NB4 (cell line): ENCODE measurements around the gene HSP90AB1.

ENCODE experiments used
- DNase-seq: peaks from one replicate; pipeline ENCODE4 v3.0.0; 2010; ENCODE audit warnings: low read depth
- H3K4me3 ChIP-seq: one replicate; pipeline ENCODE4 v1.5.1; 2011; ENCODE audit warnings: mild to moderate bottlenecking, low read depth, low read length, moderate library complexity
- CTCF ChIP-seq: IDR thresholded peaks from one replicate; pipeline ENCODE4 v1.5.1; 2012; ENCODE audit warnings: low read depth, low read length
- MAX ChIP-seq: IDR thresholded peaks from 2 replicates; pipeline ENCODE4 v1.6.1; 2011; ENCODE audit warnings: low read depth, low read length
- MYC ChIP-seq: IDR thresholded peaks from 2 replicates; pipeline ENCODE4 v1.6.1; 2011; ENCODE audit warnings: low read depth, low read length
- POLR2A ChIP-seq: IDR thresholded peaks from 2 replicates; pipeline ENCODE4 v1.6.1; 2011; ENCODE audit warnings: mild to moderate bottlenecking; ENCODE audit not compliant: insufficient read length; ENCODE audit errors: extremely low read depth

HSP90AB1 gene

GRCh38 chr6:44233567-44234100 is 13.3 kb upstream of the HSP90AB1 start:
- no peak overlapping the region for H3K4me3 ChIP-seq
- no peak for DNase-seq
- TF ChIP-seq MAX = no peak
- no peak for TF ChIP-seq MYC
- TF ChIP-seq POLR2A = no peak
- no peak for TF ChIP-seq CTCF

GRCh38 chr6:44234101-44235025 is 12.5 kb upstream of the HSP90AB1 start:
- peak; percentile 57 for DNase-seq
- TF ChIP-seq CTCF = peak; percentile 78
- no peak for TF ChIP-seq MYC
- no peak overlapping the region for H3K4me3 ChIP-seq

GRCh38 chr6:44235269-44235668 is 11.6 kb upstream of the HSP90AB1 start:
- H3K4me3 ChIP-seq = no peak overlapping the region
- no peak for DNase-seq
- TF ChIP-seq MAX = no peak
- no peak for TF ChIP-seq POLR2A
- TF ChIP-seq CTCF = no peak
- TF ChIP-seq MYC = no peak

GRCh38 chr6:44235891-44236516 is 10.9 kb upstream of the HSP90AB1 start:
- H3K4me3 ChIP-seq = no peak overlapping the region
- DNase-seq = no peak
- TF ChIP-seq CTCF = no peak
- TF ChIP-seq MYC = no peak
- no peak for TF ChIP-seq POLR2A
- TF ChIP-seq MAX = no peak

GRCh38 chr6:44237021-44237812 is 9.7 kb upstream of the HSP90AB1 start:
- peak overlapping the region; percentile 45 for H3K4me3 ChIP-seq
- peak; percentile 94 for DNase-seq
- TF ChIP-seq MAX = peak; percentile 40
- TF ChIP-seq MYC = peak; percentile 59; the same call in 1 of the 2 replicates
- TF ChIP-seq POLR2A = no peak
- no peak for TF ChIP-seq CTCF
